GOT3 (cell line): ENCODE data around the gene PRIMPOL.
"Not testable (repeated sequence)": the region's sequence is repeated elsewhere in the genome, so short reads cannot be mapped to it uniquely, and the experiment has no call there.

ENCODE experiments used
- DNase-seq: peaks from one replicate; lab custom pipeline; 2025; ENCODE audit warnings: mixed read lengths; lab: John Stamatoyannopoulos, UW

The PRIMPOL gene

DNA sequence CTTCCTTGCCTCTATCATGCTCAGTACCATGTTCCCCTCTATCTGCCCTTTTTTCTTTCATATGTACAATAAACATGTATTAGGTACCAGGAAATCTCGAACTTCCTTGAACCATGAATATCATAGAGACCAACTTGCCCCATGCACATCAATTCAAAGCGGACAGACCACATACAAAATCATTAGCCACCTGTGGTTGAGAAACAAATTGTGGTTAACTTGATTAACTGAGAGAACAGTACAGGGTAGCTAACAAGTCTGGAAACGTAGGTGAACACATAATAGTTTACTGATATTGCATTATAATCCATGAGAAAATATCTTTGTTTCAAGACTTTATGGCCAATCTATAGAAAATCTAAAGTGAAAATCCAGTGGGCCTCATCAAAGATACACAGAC, 8.5 kb upstream of the PRIMPOL start:
- no peak for DNase-seq

GRCh38 chr4:184641451-184641850, 8.1 kb upstream of the PRIMPOL start:
- DNase-seq, result no peak

DNA sequence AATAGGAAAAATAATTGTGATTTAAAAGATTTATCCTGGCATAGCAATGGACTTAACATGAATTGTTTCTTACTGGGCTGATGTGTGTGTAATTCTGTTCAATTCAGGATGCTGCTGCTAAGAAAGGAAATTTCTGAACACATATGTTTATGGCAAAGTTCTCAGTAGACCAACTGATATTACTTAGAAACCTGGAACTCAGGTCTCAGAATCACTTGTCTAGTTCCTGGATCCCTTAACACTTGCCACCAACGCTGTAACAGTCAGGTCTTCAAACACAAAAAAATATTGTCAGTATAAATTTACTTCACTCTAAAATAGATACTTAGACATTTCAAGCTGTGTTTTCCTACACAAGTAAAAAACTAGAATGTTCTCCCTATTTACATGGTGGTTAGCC, 5.8 kb upstream of the PRIMPOL start:
- DNase-seq, result no peak

- no peak for DNase-seq
These were observed 4.8 kb upstream of the PRIMPOL start for GRCh38 chr4:184644553-184645307.

DNA sequence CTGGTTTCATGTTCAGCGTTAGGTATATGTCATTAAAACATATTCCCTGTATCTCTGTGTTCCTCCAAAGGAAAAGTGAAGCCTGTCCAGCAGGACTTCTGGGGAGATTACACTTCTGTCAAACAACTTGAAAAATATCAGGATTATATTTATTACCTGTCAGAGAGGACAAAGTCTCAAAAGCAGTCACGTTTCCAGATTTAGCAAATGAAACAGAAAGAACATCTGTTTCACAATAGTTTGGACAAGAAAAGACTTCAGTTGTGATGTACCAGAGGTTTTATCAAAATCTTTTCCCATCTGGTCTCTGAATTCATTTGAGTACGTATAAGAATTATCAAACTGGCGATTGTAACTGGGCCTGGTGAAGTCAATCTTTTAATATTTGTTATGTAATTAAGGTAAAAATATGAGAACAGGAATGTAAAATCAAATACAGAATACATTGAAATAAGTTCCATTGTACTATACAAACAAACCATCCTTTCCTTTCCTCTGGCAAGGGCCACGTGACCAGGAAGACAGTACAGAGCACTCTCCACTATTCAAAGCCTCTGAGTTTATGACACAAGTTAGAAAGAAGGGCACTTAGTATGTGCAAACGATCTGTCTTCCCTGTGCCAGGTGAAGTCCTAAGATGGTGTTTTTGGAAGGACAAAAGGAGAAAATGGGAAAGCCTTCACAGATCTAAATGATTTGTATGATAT, 3.5 kb upstream of the PRIMPOL start:
- no peak for DNase-seq

GRCh38 chr4:184647266-184648053, 2.1 kb upstream of the PRIMPOL start:
- no peak for DNase-seq

- no peak for DNase-seq
These were observed 1.6 kb upstream of the PRIMPOL start for GRCh38 chr4:184648054-184648312.

GRCh38 chr4:184648313-184649025, 1.1 kb upstream of the PRIMPOL start:
- no peak for DNase-seq

GRCh38 chr4:184649971-184650855, 675 bp downstream of the PRIMPOL start:
- no peak for DNase-seq

- no peak for DNase-seq
These were observed 2.4 kb downstream of the PRIMPOL start for GRCh38 chr4:184651899-184652298.

- DNase-seq, result not testable (repeated sequence)
These were observed 3.1 kb downstream of the PRIMPOL start for GRCh38 chr4:184652681-184653080.

GRCh38 chr4:184653650-184654049, 4.1 kb downstream of the PRIMPOL start:
- no peak for DNase-seq

DNA sequence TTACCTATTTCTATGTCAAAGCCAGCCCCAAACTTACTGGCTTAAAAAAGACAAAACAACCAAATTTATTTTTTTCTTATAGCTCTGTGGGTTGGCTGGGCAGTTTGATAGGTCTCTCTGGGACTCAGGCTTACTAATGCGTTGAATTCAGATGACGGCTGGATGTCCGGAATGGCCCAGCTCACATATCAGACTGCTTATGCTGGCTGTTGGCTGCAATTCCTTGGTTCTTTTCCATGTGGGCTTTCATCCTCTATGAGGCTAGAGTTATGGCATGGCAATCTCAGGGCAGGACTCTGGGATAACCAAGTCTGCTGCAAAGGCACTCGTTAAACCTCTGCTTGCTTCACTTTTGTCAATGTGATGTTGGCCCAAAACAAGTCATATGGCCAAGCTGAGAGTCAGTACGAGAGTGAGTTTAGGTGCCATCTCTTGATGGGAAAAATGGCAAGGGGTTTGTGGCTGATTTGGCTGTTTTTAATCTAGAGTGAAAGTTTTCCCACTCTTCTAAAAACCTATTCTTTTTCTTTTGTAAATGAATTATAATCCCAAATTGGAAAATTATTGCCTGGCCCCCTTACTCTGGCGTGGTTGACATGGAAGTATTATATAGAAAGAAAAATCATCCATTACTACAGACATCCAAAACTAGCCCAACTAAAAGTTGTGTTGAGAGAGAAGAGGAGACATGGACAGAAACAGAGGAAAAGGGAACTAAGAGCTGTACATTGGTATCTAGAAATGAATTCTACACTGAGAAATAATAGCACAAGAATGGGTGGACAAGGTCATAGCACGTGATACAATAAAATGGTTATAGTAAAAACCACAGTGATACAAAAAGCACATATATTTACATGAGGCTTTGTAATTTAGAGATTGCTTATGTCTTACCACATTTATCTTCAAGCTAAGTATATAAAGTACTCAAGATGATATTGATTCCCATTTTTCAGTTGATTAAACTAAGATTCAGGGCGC, 6.6 kb downstream of the PRIMPOL start:
- no peak for DNase-seq

- no peak for DNase-seq
These were observed 7.6 kb downstream of the PRIMPOL start for GRCh38 chr4:184657144-184657543.

DNA sequence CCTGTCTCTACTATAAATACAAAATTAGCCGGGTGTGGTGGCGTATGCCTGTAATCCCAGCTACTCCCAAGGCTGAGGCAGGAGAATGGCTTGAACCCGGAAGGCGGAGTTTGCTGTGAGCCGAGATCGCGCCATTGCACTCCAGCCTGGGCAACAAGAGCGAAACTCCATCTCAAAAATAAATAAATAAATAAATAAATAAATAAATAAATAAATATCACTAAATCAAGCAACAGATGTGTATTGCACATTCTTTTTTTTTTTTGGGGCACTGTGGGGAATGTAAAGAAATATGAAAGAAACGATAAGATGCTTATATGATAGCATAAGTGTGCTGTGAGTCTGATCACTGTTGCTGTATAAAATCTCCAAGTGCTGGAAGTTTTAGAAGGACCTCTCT, 8.3 kb downstream of the PRIMPOL start:
- not testable (repeated sequence) for DNase-seq

- no peak for DNase-seq
These were observed 11.4 kb downstream of the PRIMPOL start for GRCh38 chr4:184660978-184661377.

- DNase-seq, result no peak
These were observed 12.7 kb downstream of the PRIMPOL start for GRCh38 chr4:184662236-184662635.

GRCh38 chr4:184664445-184665210, 15.1 kb downstream of the PRIMPOL start:
- DNase-seq, result no peak

GRCh38 chr4:184666670-184667069, 17.1 kb downstream of the PRIMPOL start:
- no peak for DNase-seq
